ENCODE data around the gene LRRC2. TPM values are rescaled to one million over a fixed set of nuclear protein-coding genes. Genes with fewer than 3 reads are reported as not detected.

LRRC2 gene
- total and polyA plus RNA-seq, 5 donors from 2014 or later = 1.2 to 3.8 (median 2.4) TPM

GRCh38 chr3:46491089-46492070, 74.7 kb downstream of the LRRC2 start:
- no peak for ATAC-seq (ENCODE audit: low read depth in 2 of 2)
- no peak for DNase-seq
- Histone ChIP-seq H3K27ac (ENCODE audit: insufficient read depth, low read length, poor library complexity, severe bottlenecking) (no peak overlapping the region), H3K36me3 (ENCODE audit: control insufficient read depth, insufficient read depth, low read length) (no peaks in the 10 kb centered on the region), H3K27me3 (ENCODE audit: control insufficient read depth, insufficient read depth, low read length) (peaks cover 2% of the 10 kb centered on the region), H3K4me1 (ENCODE audit: control insufficient read depth, insufficient read depth, low read length, poor library complexity, severe bottlenecking) (peaks cover 9% of the 10 kb centered on the region), H3K9me3 (ENCODE audit: control insufficient read depth in 2 of 2, low read length in 2 of 2) (no peaks in the 10 kb centered on the region), H3K4me3 (ENCODE audit: low read depth, low read length) (no peak overlapping the region)
- H3K4me1 Mint-ChIP-seq = peaks cover 6 to 15% (median 11%) of the 10 kb centered on the region in 4 donors
- H3K27ac Mint-ChIP-seq = no peak overlapping the region
- no peaks in the 10 kb centered on the region for H3K9me3 Mint-ChIP-seq
- no peaks in the 10 kb centered on the region for H3K27me3 Mint-ChIP-seq
- H3K36me3 Mint-ChIP-seq = no peaks in the 10 kb centered on the region
- H3K4me3 Mint-ChIP-seq = peak overlapping the region in 1 of 4 donors; percentile 44

GRCh38 chr3:46490338-46491084, 75.6 kb downstream of the LRRC2 start:
- DNase-seq (no peak), ATAC-seq (ENCODE audit: low read depth in 2 of 2) (no peak)
- no peak overlapping the region for H3K27ac Mint-ChIP-seq
- Histone ChIP-seq H3K36me3 (ENCODE audit: control insufficient read depth, insufficient read depth, low read length) (no peaks in the 10 kb centered on the region), H3K4me3 (ENCODE audit: low read depth, low read length) (no peak overlapping the region), H3K27me3 (ENCODE audit: control insufficient read depth, insufficient read depth, low read length) (peaks cover 2% of the 10 kb centered on the region), H3K27ac (ENCODE audit: insufficient read depth, low read length, poor library complexity, severe bottlenecking) (no peak overlapping the region), H3K9me3 (ENCODE audit: control insufficient read depth in 2 of 2, low read length in 2 of 2) (no peaks in the 10 kb centered on the region), H3K4me1 (ENCODE audit: control insufficient read depth, insufficient read depth, low read length, poor library complexity, severe bottlenecking) (peaks cover 9% of the 10 kb centered on the region)
- peaks cover 4% of the 10 kb centered on the region for H3K27me3 Mint-ChIP-seq
- H3K36me3 Mint-ChIP-seq = no peaks in the 10 kb centered on the region
- H3K4me1 Mint-ChIP-seq = peaks cover 6 to 15% (median 8%) of the 10 kb centered on the region in 4 donors
- no peaks in the 10 kb centered on the region for H3K9me3 Mint-ChIP-seq
- H3K4me3 Mint-ChIP-seq = no peak overlapping the region

GRCh38 chr3:46489875-46490274, 76.2 kb downstream of the LRRC2 start:
- Histone ChIP-seq H3K36me3 (ENCODE audit: control insufficient read depth, insufficient read depth, low read length) (no peaks in the 10 kb centered on the region), H3K27ac (ENCODE audit: insufficient read depth, low read length, poor library complexity, severe bottlenecking) (no peak overlapping the region), H3K4me3 (ENCODE audit: low read depth, low read length) (no peak overlapping the region), H3K27me3 (ENCODE audit: control insufficient read depth, insufficient read depth, low read length) (peaks cover 2% of the 10 kb centered on the region), H3K4me1 (ENCODE audit: control insufficient read depth, insufficient read depth, low read length, poor library complexity, severe bottlenecking) (peaks cover 9% of the 10 kb centered on the region), H3K9me3 (ENCODE audit: control insufficient read depth in 2 of 2, low read length in 2 of 2) (no peaks in the 10 kb centered on the region)
- Mint-ChIP-seq H3K27me3 (peaks cover 4% of the 10 kb centered on the region), H3K4me1 (peaks cover 6 to 15% (median 8%) of the 10 kb centered on the region in 4 donors), H3K4me3 (no peak overlapping the region), H3K36me3 (no peaks in the 10 kb centered on the region), H3K9me3 (no peaks in the 10 kb centered on the region), H3K27ac (no peak overlapping the region)
- DNase-seq = no peak
- ATAC-seq (ENCODE audit: low read depth in 2 of 2) = no peak

- no peaks in the 10 kb centered on the region for H3K36me3 ChIP-seq (ENCODE audit: control insufficient read depth, insufficient read depth, low read length)
- H3K4me3 Mint-ChIP-seq = peak overlapping the region in 2 of 4 donors; percentile 73 to 77
- peaks cover 9% of the 10 kb centered on the region for H3K4me1 ChIP-seq (ENCODE audit: control insufficient read depth, insufficient read depth, low read length, poor library complexity, severe bottlenecking)
- H3K27me3 ChIP-seq (ENCODE audit: control insufficient read depth, insufficient read depth, low read length) = peaks cover 2% of the 10 kb centered on the region
- no peaks in the 10 kb centered on the region for H3K9me3 Mint-ChIP-seq
- H3K4me3 ChIP-seq (ENCODE audit: low read depth, low read length) = no peak overlapping the region
- peak overlapping the region in 1 of 3 donors; percentile 61 for H3K27ac Mint-ChIP-seq
- DNase-seq = no peak
- H3K9me3 ChIP-seq (ENCODE audit: control insufficient read depth in 2 of 2, low read length in 2 of 2) = no peaks in the 10 kb centered on the region
- H3K27me3 Mint-ChIP-seq = peaks cover 4% of the 10 kb centered on the region
- no peak overlapping the region for H3K27ac ChIP-seq (ENCODE audit: insufficient read depth, low read length, poor library complexity, severe bottlenecking)
- H3K4me1 Mint-ChIP-seq = peaks cover 6 to 15% (median 8%) of the 10 kb centered on the region in 4 donors
- no peaks in the 10 kb centered on the region for H3K36me3 Mint-ChIP-seq
- no peak for ATAC-seq (ENCODE audit: low read depth in 2 of 2)
Measured at GRCh38 chr3:46489381-46489780, 76.7 kb downstream of the LRRC2 start.

- Mint-ChIP-seq H3K27me3 (peaks cover 4% of the 10 kb centered on the region), H3K4me3 (peak overlapping the region in 3 of 4 donors; percentile 43 to 77 (median 73)), H3K4me1 (peaks cover 6 to 15% (median 8%) of the 10 kb centered on the region in 4 donors), H3K9me3 (no peaks in the 10 kb centered on the region), H3K27ac (peak overlapping the region in 1 of 3 donors; percentile 61), H3K36me3 (no peaks in the 10 kb centered on the region)
- H3K36me3 ChIP-seq (ENCODE audit: control insufficient read depth, insufficient read depth, low read length) = no peaks in the 10 kb centered on the region
- peaks cover 2% of the 10 kb centered on the region for H3K27me3 ChIP-seq (ENCODE audit: control insufficient read depth, insufficient read depth, low read length)
- H3K4me1 ChIP-seq (ENCODE audit: control insufficient read depth, insufficient read depth, low read length, poor library complexity, severe bottlenecking) = peaks cover 9% of the 10 kb centered on the region
- ATAC-seq (ENCODE audit: low read depth in 2 of 2) (peak; percentile 97 to 99), DNase-seq (peak; percentile 79 to 93 (median 87))
- H3K27ac ChIP-seq (ENCODE audit: insufficient read depth, low read length, poor library complexity, severe bottlenecking) = no peak overlapping the region
- H3K9me3 ChIP-seq (ENCODE audit: control insufficient read depth in 2 of 2, low read length in 2 of 2) = no peaks in the 10 kb centered on the region
- peak overlapping the region; percentile 26 for H3K4me3 ChIP-seq (ENCODE audit: low read depth, low read length)
Measured at GRCh38 chr3:46488735-46489361, 77.3 kb downstream of the LRRC2 start.

GRCh38 chr3:46485779-46486175, 80.3 kb downstream of the LRRC2 start:
- H3K9me3 ChIP-seq (ENCODE audit: control insufficient read depth in 2 of 2, low read length in 2 of 2) = no peaks in the 10 kb centered on the region
- no peak overlapping the region for H3K27ac ChIP-seq (ENCODE audit: insufficient read depth, low read length, poor library complexity, severe bottlenecking)
- Mint-ChIP-seq H3K4me3 (no peak overlapping the region), H3K4me1 (peaks cover 6 to 15% (median 9%) of the 10 kb centered on the region in 4 donors), H3K27ac (no peak overlapping the region), H3K9me3 (no peaks in the 10 kb centered on the region), H3K27me3 (peaks cover 7% of the 10 kb centered on the region), H3K36me3 (no peaks in the 10 kb centered on the region)
- H3K27me3 ChIP-seq (ENCODE audit: control insufficient read depth, insufficient read depth, low read length) = peaks cover 5% of the 10 kb centered on the region
- H3K4me3 ChIP-seq (ENCODE audit: low read depth, low read length) = no peak overlapping the region
- ATAC-seq (ENCODE audit: low read depth in 2 of 2) = no peak
- DNase-seq = no peak
- peaks cover 9% of the 10 kb centered on the region for H3K4me1 ChIP-seq (ENCODE audit: control insufficient read depth, insufficient read depth, low read length, poor library complexity, severe bottlenecking)
- H3K36me3 ChIP-seq (ENCODE audit: control insufficient read depth, insufficient read depth, low read length) = no peaks in the 10 kb centered on the region

- ATAC-seq (ENCODE audit: low read depth in 2 of 2) = no peak
- H3K27ac Mint-ChIP-seq = no peak overlapping the region
- Histone ChIP-seq H3K4me1 (ENCODE audit: control insufficient read depth, insufficient read depth, low read length, poor library complexity, severe bottlenecking) (peaks cover 9% of the 10 kb centered on the region), H3K27me3 (ENCODE audit: control insufficient read depth, insufficient read depth, low read length) (peaks cover 5% of the 10 kb centered on the region), H3K4me3 (ENCODE audit: low read depth, low read length) (no peak overlapping the region), H3K9me3 (ENCODE audit: control insufficient read depth in 2 of 2, low read length in 2 of 2) (no peaks in the 10 kb centered on the region), H3K27ac (ENCODE audit: insufficient read depth, low read length, poor library complexity, severe bottlenecking) (no peak overlapping the region), H3K36me3 (ENCODE audit: control insufficient read depth, insufficient read depth, low read length) (no peaks in the 10 kb centered on the region)
- no peaks in the 10 kb centered on the region for H3K9me3 Mint-ChIP-seq
- H3K27me3 Mint-ChIP-seq = peaks cover 14% of the 10 kb centered on the region
- no peak for DNase-seq
- H3K4me1 Mint-ChIP-seq = peaks cover 6 to 15% (median 9%) of the 10 kb centered on the region in 4 donors
- H3K4me3 Mint-ChIP-seq = no peak overlapping the region
- H3K36me3 Mint-ChIP-seq = no peaks in the 10 kb centered on the region
Measured at GRCh38 chr3:46484911-46485778, 81.0 kb downstream of the LRRC2 start.

All from CD4-positive, CD25-positive, alpha-beta regulatory T cell (primary cell).